ENCODE results near the gene C2orf49.

GRCh38 chr2:105378921-105379383 lies 41.6 kb downstream of the C2orf49 start:
- TF ChIP-seq CTCF (IDR thresholded peaks at IDR 0.05; ENCODE audit: insufficient read depth, low read length) (no peak), POLR2AphosphoS5 (IDR thresholded peaks at IDR 0.05; ENCODE audit: low read depth) (no peak)

Measured in HL-60 (cell line).